ENCODE results near the gene FIGN. TPM values are rescaled to one million over a fixed set of nuclear protein-coding genes. Genes with fewer than 3 reads are reported as not detected.

The FIGN gene
- total and polyA plus RNA-seq, 2 of the 4 experiments (the other 2 are of a cell fraction) = 0.77 to 0.90 TPM

DNA sequence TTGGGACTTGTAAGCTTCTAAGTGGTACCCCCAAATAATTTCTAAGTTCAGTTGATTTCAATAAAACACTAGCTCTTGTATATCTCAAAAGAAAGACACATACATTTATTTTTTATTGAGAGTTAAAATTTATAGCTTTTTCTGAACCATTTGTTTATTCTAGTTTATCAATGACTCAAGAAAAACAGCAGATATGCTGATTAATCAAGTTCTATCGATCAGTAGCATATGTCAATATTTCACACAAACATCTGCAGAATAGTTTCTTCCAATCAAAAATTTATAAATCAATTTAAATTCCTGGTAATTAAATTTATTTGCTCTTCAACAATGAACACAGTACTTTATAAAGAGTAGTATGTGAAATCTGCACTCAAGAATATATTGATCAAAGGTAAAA, 5.3 kb downstream of the FIGN start:
- H3K23ac ChIP-seq (ENCODE audit: low read depth, low read length) = no peak overlapping the region
- CTCF ChIA-PET = interaction anchor here (1.0 kb wide), 1 partner anchor 9 kb away, joined by 3 read pairs; no protein-coding TSS in a partner anchor
- no TSS peak for BruUV-seq (replicated peaks)
- H3K56ac ChIP-seq (ENCODE audit: extremely low read depth, insufficient read depth, low read length) = no peak overlapping the region
- no peak overlapping the region for H2BK5ac ChIP-seq (ENCODE audit: low read depth, low read length, poor library complexity, severe bottlenecking)
- no peak overlapping the region for H2BK20ac ChIP-seq (ENCODE audit: low read depth, low read length)
- H3K27me3 ChIP-seq (ENCODE audit: control insufficient read depth, insufficient read depth, low read length) = no peaks in the 10 kb centered on the region
- H3K18ac ChIP-seq (ENCODE audit: low read depth, low read length) = no peak overlapping the region
- H4K20me1 ChIP-seq (ENCODE audit: insufficient read depth, low read length) = no peaks in the 10 kb centered on the region
- POLR2A ChIA-PET (ENCODE audit: unreplicated experiment) = no interaction called here
- no peaks in the 10 kb centered on the region for H3K36me3 ChIP-seq (ENCODE audit: control insufficient read depth, insufficient read depth, low read length)
- no peak for DNase-seq
- no peak overlapping the region for H4K8ac ChIP-seq (ENCODE audit: low read depth in 2 of 2, low read length in 2 of 2)
- H3K79me1 ChIP-seq (ENCODE audit: low read depth in 1 of 2, low read length in 2 of 2) = peaks cover 3 to 14% of the 10 kb centered on the region in 2 experiments; a peak in 3 of 4 replicates
- dilution Hi-C loops (cut with HindIII; ENCODE audit: low sequenced_read_pairs, unreplicated experiment) = no loop called here
- no peak overlapping the region for H2BK15ac ChIP-seq (ENCODE audit: low read depth, low read length)
- no peak overlapping the region for H3K4me3 ChIP-seq (ENCODE audit: insufficient read depth, low read depth, low read length)
- H3K4ac ChIP-seq (ENCODE audit: low read depth, low read length) = no peak overlapping the region
- no peak overlapping the region for H2AK5ac ChIP-seq (ENCODE audit: low read depth, low read length)
- H2AFZ ChIP-seq (replicated peaks; ENCODE audit: low read length, poor library complexity) = no peak overlapping the region
- in situ Hi-C loops (cut with MboI; ENCODE audit: low sequenced_read_pairs) = no loop called here
- TF ChIP-seq CHD1 (IDR thresholded peaks at IDR 0.05; ENCODE audit: low read depth, low read length) (no peak), RCOR1 (IDR thresholded peaks at IDR 0.05; ENCODE audit: insufficient replicate concordance, low read length) (no peak), MAFK (IDR thresholded peaks at IDR 0.05; ENCODE audit: low read depth, low read length) (peak; percentile 38; the same call in 1 of the 2 replicates)
- intact Hi-C loops (cut with micrococcal nuclease) = loop anchor here (10.0 kb wide), 2 partner anchors 256 to 576 kb away; no protein-coding TSS in a partner anchor
- no peak overlapping the region for H3K14ac ChIP-seq (replicated peaks; ENCODE audit: low read depth, low read length)
- WGBS, 2 experiments (ENCODE audit: extremely low coverage in 2 of 2, insufficient read length in 1 of 2) = no CpG with 5 or more reads among the region's 1 CpG
- no peaks in the 10 kb centered on the region for H3K9me1 ChIP-seq (ENCODE audit: insufficient read depth, low read length)
- H3K9me3 ChIP-seq (ENCODE audit: control insufficient read depth, insufficient read depth, low read length) = no peaks in the 10 kb centered on the region
- no peak overlapping the region for H3K9ac ChIP-seq (ENCODE audit: low read depth, low read length)
- H2AK9ac ChIP-seq (replicated peaks; ENCODE audit: low read depth, low read length, poor library complexity) = no peak overlapping the region
- peaks cover 2% of the 10 kb centered on the region for H3K4me1 ChIP-seq (ENCODE audit: control insufficient read depth, insufficient read depth, low read length)
- H3K27ac ChIP-seq (ENCODE audit: insufficient read depth, low read length) = no peak overlapping the region
- H4K5ac ChIP-seq (ENCODE audit: low read depth, low read length) = no peak overlapping the region
- H4K91ac ChIP-seq (ENCODE audit: insufficient read depth, low read depth, low read length) = no peak overlapping the region
- H3K4me2 ChIP-seq (ENCODE audit: low read depth, low read length) = no peak overlapping the region
- H2BK120ac ChIP-seq (ENCODE audit: low read depth, low read length) = no peak overlapping the region
- ATAC-seq (ENCODE audit: low read depth) = no peak

Data from IMR-90 (cell line).